ENCODE measurements around the gene ULK3. TPM values are rescaled to one million over a fixed set of nuclear protein-coding genes. Genes with fewer than 3 reads are reported as not detected.
A peak's percentile ranks its signal among the peaks of the same experiment; 100 is the strongest.

Gene ULK3
- polyA plus RNA-seq, 1 experiment = 14.2 TPM

DNA sequence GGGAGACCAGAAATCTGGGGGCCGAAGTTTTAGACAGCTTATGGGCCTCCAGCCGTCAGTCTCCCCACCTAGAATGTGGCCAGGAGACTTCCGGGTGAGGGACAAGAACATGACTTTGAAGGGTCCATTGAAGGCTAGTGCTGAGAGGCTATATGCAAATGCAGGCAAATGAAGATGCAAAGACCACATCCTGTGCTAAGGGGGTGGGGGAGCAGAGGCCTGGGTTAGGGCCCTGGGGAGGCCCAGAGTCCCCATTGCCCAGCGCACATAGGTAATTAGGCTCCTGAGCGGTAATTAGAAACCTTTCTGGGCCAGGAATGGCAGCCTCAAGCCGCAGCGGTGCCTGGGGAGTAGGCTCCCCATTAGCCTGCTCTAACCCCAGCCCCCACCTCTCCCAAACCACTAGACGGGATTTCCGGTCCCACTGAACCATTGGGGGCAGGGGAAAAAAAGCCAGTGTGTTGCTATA, 54.2 kb downstream of the ULK3 start:
- DNase-seq (ENCODE audit: low read depth, low spot score) = no peak
- no peaks in the 10 kb centered on the region for H3K9me3 ChIP-seq (ENCODE audit: control insufficient read depth, insufficient read depth, low read length)
- no peak for TF ChIP-seq CTCF (IDR thresholded peaks at IDR 0.05; ENCODE audit: low read depth, low read length)
- H3K27ac ChIP-seq (ENCODE audit: low read depth, low read length) = no peak overlapping the region
- no peaks in the 10 kb centered on the region for H3K27me3 ChIP-seq (ENCODE audit: control insufficient read depth, insufficient read depth, low read length)
- CTCF ChIA-PET = interaction anchor here (0.7 to 2.7 kb wide), 4 partner anchors 8 to 20 kb away, joined by 3 to 16 read pairs (median 13); no protein-coding TSS in a partner anchor
- POLR2A ChIA-PET = no interaction called here
- H3K4me3 ChIP-seq (ENCODE audit: low read depth, low read length) = no peak overlapping the region

DNA sequence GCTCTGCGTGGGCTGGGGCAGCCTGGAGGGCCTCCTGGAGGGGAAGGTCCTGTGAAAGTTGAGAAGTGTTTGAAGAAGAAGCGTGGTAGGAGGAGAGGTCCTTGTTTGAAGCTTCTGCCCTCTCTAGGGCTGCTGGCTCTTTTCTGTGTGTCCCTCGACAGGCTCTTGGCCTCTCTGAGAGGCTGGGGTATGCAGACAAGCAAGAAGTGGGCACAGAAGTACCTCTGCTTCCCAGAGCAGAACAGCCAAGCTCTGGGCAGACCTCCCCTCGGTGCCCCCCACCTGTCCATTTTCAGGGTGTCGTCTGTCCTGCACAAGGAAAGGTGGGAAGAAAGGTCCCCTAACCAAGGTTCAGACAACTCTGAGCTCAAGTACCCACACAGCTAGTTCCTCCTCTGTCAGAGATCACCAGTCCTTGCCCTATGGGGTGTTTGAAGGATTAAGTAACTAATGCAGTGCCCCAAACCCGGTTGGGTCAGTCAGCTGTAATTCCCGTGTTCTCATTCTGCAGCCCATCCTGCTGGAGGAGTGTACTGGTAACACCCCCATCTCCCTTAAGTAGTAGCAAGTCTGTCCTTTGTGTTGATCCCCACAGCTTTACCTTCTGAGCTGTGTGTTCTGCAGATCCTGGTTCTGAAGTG, 54.8 kb downstream of the ULK3 start:
- Histone ChIP-seq H3K27ac (ENCODE audit: low read depth, low read length) (no peak overlapping the region), H3K9me3 (ENCODE audit: control insufficient read depth, insufficient read depth, low read length) (no peaks in the 10 kb centered on the region), H3K4me3 (ENCODE audit: low read depth, low read length) (no peak overlapping the region), H3K27me3 (ENCODE audit: control insufficient read depth, insufficient read depth, low read length) (no peaks in the 10 kb centered on the region)
- POLR2A ChIA-PET = no interaction called here
- no peak for TF ChIP-seq CTCF (IDR thresholded peaks at IDR 0.05; ENCODE audit: low read depth, low read length)
- DNase-seq (ENCODE audit: low read depth, low spot score) = no peak
- CTCF ChIA-PET = interaction anchor here (0.6 to 2.7 kb wide), 11 partner anchors 8 to 155 kb away, joined by 3 to 16 read pairs (median 4); no protein-coding TSS in a partner anchor

DNA sequence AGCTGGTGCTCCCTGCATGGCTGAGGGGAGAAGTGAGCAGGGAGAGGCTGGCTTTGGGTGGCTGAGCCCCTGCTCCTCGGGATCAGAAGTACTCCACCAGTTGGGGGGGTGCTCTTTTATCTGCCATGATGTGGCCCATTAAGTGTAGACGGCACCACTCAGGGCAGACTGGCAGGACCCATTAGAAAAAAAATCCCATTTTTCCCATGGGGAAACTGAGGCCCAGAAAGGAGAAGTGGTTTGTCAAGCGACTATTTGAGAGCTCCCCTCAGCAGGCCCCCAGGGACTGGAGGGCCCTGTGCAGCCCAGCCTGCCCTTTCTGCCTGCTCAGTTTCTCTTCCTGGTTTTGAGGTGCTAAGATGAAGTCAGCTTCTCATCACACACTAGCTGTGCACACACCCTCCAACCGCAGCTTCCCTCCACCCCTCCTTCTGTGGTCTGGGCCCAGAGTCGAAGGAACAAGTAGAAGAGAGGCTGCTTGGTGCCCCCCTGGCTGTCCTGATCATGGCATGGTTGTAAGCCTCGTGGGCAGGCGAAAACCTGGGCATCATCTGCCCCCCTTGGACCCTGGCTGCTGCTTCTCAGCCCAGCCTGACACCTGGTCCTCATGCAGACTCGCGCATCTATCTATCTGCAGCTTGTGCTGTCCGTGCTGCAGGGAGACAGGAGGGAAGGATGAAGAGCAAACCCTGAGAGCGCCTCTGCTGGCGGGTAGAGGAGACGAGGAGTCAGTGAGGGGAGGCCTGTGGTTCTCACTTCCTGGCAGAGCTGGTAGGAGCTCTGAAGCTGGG, 55.5 kb downstream of the ULK3 start:
- ChIA-PET CTCF (interaction anchor here (0.6 to 2.7 kb wide), 13 partner anchors 9 to 436 kb away, joined by 3 to 16 read pairs (median 4); no protein-coding TSS in a partner anchor), POLR2A (interaction anchor here (0.6 kb wide), 1 partner anchor 71 kb away, joined by 7 read pairs; no protein-coding TSS in a partner anchor)
- no peaks in the 10 kb centered on the region for H3K27me3 ChIP-seq (ENCODE audit: control insufficient read depth, insufficient read depth, low read length)
- H3K9me3 ChIP-seq (ENCODE audit: control insufficient read depth, insufficient read depth, low read length) = no peaks in the 10 kb centered on the region
- DNase-seq (ENCODE audit: low read depth, low spot score) = peak; percentile 37
- H3K27ac ChIP-seq (ENCODE audit: low read depth, low read length) = peak overlapping the region; percentile 47
- H3K4me3 ChIP-seq (ENCODE audit: low read depth, low read length) = no peak overlapping the region
- TF ChIP-seq CTCF (IDR thresholded peaks at IDR 0.05; ENCODE audit: low read depth, low read length) = peak; percentile 71

GRCh38 chr15:74786551-74787165, 56.3 kb downstream of the ULK3 start:
- no peak overlapping the region for H3K4me3 ChIP-seq (ENCODE audit: low read depth, low read length)
- no peak for DNase-seq (ENCODE audit: low read depth, low spot score)
- ChIA-PET CTCF (interaction anchor here (0.6 to 2.7 kb wide), 11 partner anchors 9 to 435 kb away, joined by 3 to 16 read pairs (median 4); no protein-coding TSS in a partner anchor), POLR2A (interaction anchor here (0.6 kb wide), 1 partner anchor 72 kb away, joined by 7 read pairs; no protein-coding TSS in a partner anchor)
- no peak overlapping the region for H3K27ac ChIP-seq (ENCODE audit: low read depth, low read length)
- no peak for TF ChIP-seq CTCF (IDR thresholded peaks at IDR 0.05; ENCODE audit: low read depth, low read length)
- H3K27me3 ChIP-seq (ENCODE audit: control insufficient read depth, insufficient read depth, low read length) = no peaks in the 10 kb centered on the region
- H3K9me3 ChIP-seq (ENCODE audit: control insufficient read depth, insufficient read depth, low read length) = no peaks in the 10 kb centered on the region

Small RNA genes within 50 kb of the gene (small RNA-seq; reads per million reads assigned to genes)
- gene CPLX3 (ENCODE audit: insufficient read length, low read depth) (not detected), gene MIR4513 (ENCODE audit: insufficient read length, low read depth) (not detected), gene MIR6882 (ENCODE audit: insufficient read length, low read depth) (0.81 reads per million)

Other genes with a start within 250 kb of the ULK3 start
- 34.9 and 41.2 TPM in 2 replicates for gene CLK3, start 227.3 kb downstream of the ULK3 start, polyA plus RNA-seq (2011; rRNA removed)
- 37.1 and 43.6 TPM in 2 replicates for gene EDC3, start 147.1 kb downstream of the ULK3 start, polyA plus RNA-seq (2011; rRNA removed)
- gene CYP1A1, start 117.6 kb downstream of the ULK3 start, polyA plus RNA-seq (2011; rRNA removed) = 0.04 TPM in 1 of 2 replicates, not detected in the other
- not detected in 2 replicates for gene CYP1A2, start 94.3 kb downstream of the ULK3 start, polyA plus RNA-seq (2011; rRNA removed)
- 17.2 and 25.1 TPM in 2 replicates for gene CSK, start 61.1 kb downstream of the ULK3 start, polyA plus RNA-seq (2011; rRNA removed)
- not detected in 2 replicates for gene LMAN1L, start 30.3 kb downstream of the ULK3 start, polyA plus RNA-seq (2011; rRNA removed)
- not detected in 2 replicates for gene CPLX3, start 16.5 kb downstream of the ULK3 start, polyA plus RNA-seq (2011; rRNA removed)
- 116 and 127 TPM in 2 replicates for gene SCAMP2, start 30.2 kb upstream of the ULK3 start, polyA plus RNA-seq (2011; rRNA removed)
- gene MPI, start 46.9 kb upstream of the ULK3 start, polyA plus RNA-seq (2011; rRNA removed) = 55.5 and 69.4 TPM in 2 replicates
- gene FAM219B, start 63.7 kb upstream of the ULK3 start, polyA plus RNA-seq (2011; rRNA removed) = 38.2 and 43.2 TPM in 2 replicates
- 134 and 147 TPM in 2 replicates for gene COX5A, start 94.9 kb upstream of the ULK3 start, polyA plus RNA-seq (2011; rRNA removed)
- 0.25 and 0.31 TPM in 2 replicates for gene RPP25, start 113.6 kb upstream of the ULK3 start, polyA plus RNA-seq (2011; rRNA removed)
- gene SCAMP5, start 152.4 kb upstream of the ULK3 start, polyA plus RNA-seq (2011; rRNA removed) = 2.1 TPM in 2 replicates
- 5.5 and 7.1 TPM in 2 replicates for gene PPCDC, start 180.4 kb upstream of the ULK3 start, polyA plus RNA-seq (2011; rRNA removed)

All from AG04450 (cell line).